Esophagus muscularis mucosa (tissue), 3 donors: ENCODE data around the gene SLC12A9.

ENCODE experiments used
- CTCF ChIP-seq, 3 experiments: fragments of 200-600 bp in 2 of 3; fragments of 450-650 bp in 1 of 3; sonication (generic) in 2 of 3; IDR thresholded peaks; one replicate each; pipeline ENCODE4 v1.5.1; 2017 to 2019; ENCODE audit warnings: antibody characterized with exemption in 3 of 3, mild to moderate bottlenecking in 2 of 3, moderate library complexity in 1 of 3
- POLR2AphosphoS5 ChIP-seq, 2 donors: sonication (generic); formaldehyde crosslinking; IDR thresholded peaks; one replicate each; pipeline ENCODE4 v1.6.1; 2017; ENCODE audit warnings: antibody characterized with exemption in 2 of 2

DNA sequence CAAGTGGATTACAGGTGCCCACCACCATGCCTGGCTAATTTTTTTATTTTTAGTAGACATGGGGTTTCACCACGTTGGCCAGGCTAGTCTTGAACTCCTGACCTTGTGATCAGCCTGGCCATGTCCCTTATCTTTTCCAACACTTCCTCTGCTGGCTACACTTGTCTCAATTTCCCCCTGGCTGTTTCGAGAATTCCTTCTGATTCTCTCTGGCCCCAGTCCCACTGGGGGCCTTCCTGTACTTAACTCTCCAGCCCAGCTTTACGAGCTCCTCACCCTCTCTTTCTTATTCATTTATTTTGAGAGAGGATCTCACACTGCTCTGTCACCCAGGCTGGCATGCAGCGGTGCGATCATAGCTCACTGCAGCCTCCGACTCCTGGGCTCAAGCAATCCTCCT is 33.7 kb upstream of the SLC12A9 start:
- TF ChIP-seq CTCF (IDR thresholded peaks at IDR 0.05) (no peak), POLR2AphosphoS5 (IDR thresholded peaks at IDR 0.05) (no peak)
